ENCODE data around the gene CMTM7. TPM values are rescaled to one million over a fixed set of nuclear protein-coding genes. Genes with fewer than 3 reads are reported as not detected.

CMTM7 gene
- total RNA-seq, 1 donor from 2014 or later: 5.8 TPM

GRCh38 chr3:32423956-32424557 is 32.4 kb downstream of the CMTM7 start:
- Histone ChIP-seq H3K36me3 (ENCODE audit: control insufficient read depth, insufficient read depth, low read length) (no peaks in the 10 kb centered on the region), H3K27me3 (ENCODE audit: control insufficient read depth, insufficient read depth, low read length) (no peaks in the 10 kb centered on the region), H3K4me3 (ENCODE audit: low read depth, low read length) (no peak overlapping the region)
- FAIRE-seq (no peak), DNase-seq (ENCODE audit: low read depth) (no peak)
- TF ChIP-seq, protein P1, sequence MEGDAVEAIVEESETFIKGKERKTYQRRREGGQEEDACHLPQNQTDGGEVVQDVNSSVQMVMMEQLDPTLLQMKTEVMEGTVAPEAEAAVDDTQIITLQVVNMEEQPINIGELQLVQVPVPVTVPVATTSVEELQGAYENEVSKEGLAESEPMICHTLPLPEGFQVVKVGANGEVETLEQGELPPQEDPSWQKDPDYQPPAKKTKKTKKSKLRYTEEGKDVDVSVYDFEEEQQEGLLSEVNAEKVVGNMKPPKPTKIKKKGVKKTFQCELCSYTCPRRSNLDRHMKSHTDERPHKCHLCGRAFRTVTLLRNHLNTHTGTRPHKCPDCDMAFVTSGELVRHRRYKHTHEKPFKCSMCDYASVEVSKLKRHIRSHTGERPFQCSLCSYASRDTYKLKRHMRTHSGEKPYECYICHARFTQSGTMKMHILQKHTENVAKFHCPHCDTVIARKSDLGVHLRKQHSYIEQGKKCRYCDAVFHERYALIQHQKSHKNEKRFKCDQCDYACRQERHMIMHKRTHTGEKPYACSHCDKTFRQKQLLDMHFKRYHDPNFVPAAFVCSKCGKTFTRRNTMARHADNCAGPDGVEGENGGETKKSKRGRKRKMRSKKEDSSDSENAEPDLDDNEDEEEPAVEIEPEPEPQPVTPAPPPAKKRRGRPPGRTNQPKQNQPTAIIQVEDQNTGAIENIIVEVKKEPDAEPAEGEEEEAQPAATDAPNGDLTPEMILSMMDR (IDR thresholded peaks at IDR 0.05; ENCODE audit: insufficient read depth, low read length, severe bottlenecking): no peak

DNA sequence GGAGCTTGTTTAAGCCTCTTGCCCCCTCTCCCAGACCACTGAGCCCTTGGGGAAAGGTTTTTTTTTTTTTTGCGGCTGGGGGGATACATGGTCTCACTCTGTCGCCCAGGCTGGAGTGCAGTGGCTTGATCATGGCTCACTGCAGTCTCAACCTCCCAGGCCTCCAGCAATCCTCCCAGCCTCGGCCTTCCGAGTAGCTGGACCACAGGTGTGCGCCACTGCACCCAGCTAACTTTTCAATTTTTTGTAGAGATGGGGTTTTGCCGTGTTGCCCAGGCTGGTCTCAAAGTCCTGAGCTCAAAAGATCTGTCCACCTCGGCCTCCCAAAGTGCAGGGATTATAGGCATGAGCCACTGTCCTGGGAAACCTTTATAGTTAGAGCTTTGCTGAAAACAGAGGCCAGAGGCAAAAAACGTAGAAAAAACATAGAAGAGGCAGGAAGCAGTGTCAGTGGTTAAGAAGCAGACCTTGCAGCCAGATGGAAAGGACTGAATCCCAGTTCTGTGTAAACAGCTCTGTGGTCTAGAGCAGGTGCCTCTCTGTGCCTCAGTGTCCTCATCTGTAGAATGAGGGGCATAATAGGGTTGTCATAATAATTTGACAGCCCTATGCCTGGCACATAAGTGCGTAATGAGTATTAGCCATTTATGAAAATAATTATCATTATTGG is 33.1 kb downstream of the CMTM7 start:
- DNase-seq (ENCODE audit: low read depth) (no peak), FAIRE-seq (no peak)
- TF ChIP-seq, protein P1 (IDR thresholded peaks at IDR 0.05; ENCODE audit: insufficient read depth, low read length, severe bottlenecking): no peak

DNA sequence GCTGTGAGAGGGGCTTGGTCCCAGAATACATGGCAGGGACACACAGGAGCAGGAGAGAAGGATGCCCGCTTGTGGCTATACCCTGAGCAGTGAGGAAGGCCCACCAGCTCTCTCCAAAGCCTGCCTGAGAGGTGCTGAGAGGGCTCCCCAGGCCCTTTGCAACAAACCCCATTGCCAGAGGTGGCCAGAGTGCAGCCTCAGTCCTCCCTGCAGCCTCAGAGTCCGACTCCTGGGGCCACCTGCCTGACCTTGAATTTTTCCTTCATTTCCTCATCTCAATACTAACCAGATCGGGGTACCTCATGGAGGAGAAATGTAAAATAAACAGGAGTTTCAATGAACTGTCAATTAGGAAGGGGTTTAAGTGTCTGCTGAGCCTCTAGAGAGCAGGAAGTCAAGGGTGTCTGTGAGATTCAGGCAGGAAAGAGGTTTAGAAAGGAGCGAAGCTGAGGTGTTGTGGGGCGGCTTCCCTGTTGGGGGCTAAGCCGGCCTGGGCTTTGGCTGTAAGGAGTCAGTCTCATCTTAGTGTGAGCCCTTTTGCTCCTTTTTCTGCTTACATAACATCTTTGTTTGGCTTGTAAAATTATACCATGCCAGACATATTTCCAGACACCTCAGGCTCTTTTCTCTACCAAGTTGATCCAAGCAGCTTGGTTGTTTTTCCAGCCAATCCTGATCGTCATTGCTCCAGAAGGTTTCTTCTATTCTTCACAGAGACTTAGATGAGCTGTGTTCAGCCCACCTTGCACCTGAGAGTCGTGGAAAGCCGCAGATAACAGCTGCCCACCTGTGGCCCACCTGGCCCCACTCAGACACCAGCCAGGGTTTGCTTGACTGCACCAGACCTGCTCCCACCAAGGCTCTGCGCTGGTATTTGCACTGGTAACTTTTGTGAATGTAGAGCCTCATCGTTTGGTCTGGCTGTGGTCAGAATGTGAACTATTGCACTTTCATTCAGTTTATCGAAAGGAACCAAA is 36.7 kb downstream of the CMTM7 start:
- DNase-seq (ENCODE audit: low read depth) (no peak), FAIRE-seq (no peak)
- Histone ChIP-seq H3K4me3 (ENCODE audit: low read depth, low read length) (no peak overlapping the region), H3K27me3 (ENCODE audit: control insufficient read depth, insufficient read depth, low read length) (no peaks in the 10 kb centered on the region), H3K36me3 (ENCODE audit: control insufficient read depth, insufficient read depth, low read length) (no peaks in the 10 kb centered on the region)
- TF ChIP-seq, protein P1 (IDR thresholded peaks at IDR 0.05; ENCODE audit: insufficient read depth, low read length, severe bottlenecking): no peak

More for the DNA sequence above, 33.1 kb downstream of the CMTM7 start:
- H3K27me3 ChIP-seq (ENCODE audit: control insufficient read depth, insufficient read depth, low read length): no peaks in the 10 kb centered on the region
- H3K4me3 ChIP-seq (ENCODE audit: low read depth, low read length): no peak overlapping the region
- no peaks in the 10 kb centered on the region for H3K36me3 ChIP-seq (ENCODE audit: control insufficient read depth, insufficient read depth, low read length)

DNA sequence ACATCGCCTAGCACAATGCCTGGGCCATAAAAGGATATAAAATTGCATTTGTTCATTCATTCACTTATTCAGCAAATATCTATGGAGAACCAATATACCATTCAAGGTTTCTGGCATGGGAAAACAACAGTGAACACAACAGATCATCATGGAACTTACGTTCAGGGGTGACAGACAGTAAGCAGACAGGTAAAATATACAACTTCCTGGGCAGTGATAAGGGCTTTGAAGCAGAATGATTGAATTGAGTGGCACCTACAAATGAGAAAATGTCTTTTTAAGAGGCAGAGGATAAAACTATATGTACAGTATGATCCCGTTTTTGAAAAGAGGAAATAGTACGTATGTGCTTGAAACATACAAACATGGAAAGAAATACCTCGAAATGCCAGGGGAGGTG is 39.2 kb downstream of the CMTM7 start:
- no peak for FAIRE-seq
- Histone ChIP-seq H3K4me3 (ENCODE audit: low read depth, low read length) (no peak overlapping the region), H3K27me3 (ENCODE audit: control insufficient read depth, insufficient read depth, low read length) (no peaks in the 10 kb centered on the region), H3K36me3 (ENCODE audit: control insufficient read depth, insufficient read depth, low read length) (no peaks in the 10 kb centered on the region)
- no peak for DNase-seq (ENCODE audit: low read depth)
- TF ChIP-seq, protein P1 (IDR thresholded peaks at IDR 0.05; ENCODE audit: insufficient read depth, low read length, severe bottlenecking): no peak

DNA sequence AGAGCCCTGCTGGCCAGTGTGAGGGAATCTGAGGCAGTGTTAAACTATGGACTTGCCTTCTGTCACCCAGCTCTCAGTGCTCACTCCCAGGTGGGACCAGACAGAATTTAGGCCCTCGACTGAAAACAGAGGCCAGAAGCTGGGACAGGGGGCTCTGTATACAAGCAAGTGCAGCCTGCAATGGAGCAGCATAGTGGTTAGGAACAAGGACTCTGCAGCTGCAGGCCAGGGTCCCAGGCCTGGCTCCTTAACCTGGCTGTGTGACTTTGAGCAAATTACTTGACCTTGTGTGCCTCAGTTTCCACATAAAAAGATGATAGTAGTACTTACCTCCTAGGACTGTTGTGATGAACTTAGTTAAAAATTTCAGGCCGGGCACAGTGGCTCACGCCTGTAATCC is 39.8 kb downstream of the CMTM7 start:
- TF ChIP-seq, protein P1 (IDR thresholded peaks at IDR 0.05; ENCODE audit: insufficient read depth, low read length, severe bottlenecking): no peak
- FAIRE-seq: no peak
- no peak for DNase-seq (ENCODE audit: low read depth)

More for the DNA sequence above, 39.8 kb downstream of the CMTM7 start:
- no peaks in the 10 kb centered on the region for H3K36me3 ChIP-seq (ENCODE audit: control insufficient read depth, insufficient read depth, low read length)
- H3K4me3 ChIP-seq (ENCODE audit: low read depth, low read length): no peak overlapping the region
- H3K27me3 ChIP-seq (ENCODE audit: control insufficient read depth, insufficient read depth, low read length): no peaks in the 10 kb centered on the region
